Keratinocyte (primary cell): Measurements from ENCODE around the gene HPSE2.

Experiments used
- CTCF ChIP-seq, 3 experiments: IDR thresholded peaks in 1 of 3; conservative IDR thresholded peaks in 1 of 3; optimal IDR thresholded peaks in 1 of 3; 2 replicates in 2 of 3; 3 replicates in 1 of 3; pipeline versions ENCODE3 to v1.5.1; 2011; ENCODE audit warnings: low read length in 3 of 3, mild to moderate bottlenecking in 3 of 3, moderate library complexity in 2 of 3, control low read depth in 1 of 3, inconsistent platforms in 1 of 3; ENCODE audit not compliant: insufficient read depth in 2 of 3; ENCODE audit errors: extremely low read depth in 1 of 3
- EZH2 ChIP-seq: IDR thresholded peaks from one replicate; pipeline ENCODE4 v1.6.1; 2012; ENCODE audit warnings: inconsistent platforms, mild to moderate bottlenecking, low read length, moderate library complexity

GRCh38 chr10:98482096-98482495, 753.6 kb downstream of the HPSE2 start:
- TF ChIP-seq CTCF (optimal IDR thresholded peaks at IDR 0.05 in 1 of 3, IDR thresholded peaks at IDR 0.05 in 1 of 3, conservative IDR thresholded peaks at IDR 0.05 in 1 of 3; ENCODE audit: extremely low read depth in 1 of 3, insufficient read depth in 2 of 3, low read length in 3 of 3): no peak
- no peak for TF ChIP-seq EZH2
